HG03108 (cell line): ENCODE measurements around the gene PALM.
"Not testable (repeated sequence)": the region's sequence is repeated elsewhere in the genome, so short reads cannot be mapped to it uniquely, and the experiment has no call there.

Source experiments
- ATAC-seq: cut with Tn5 transposase; IDR thresholded peaks from one replicate; pipeline ENCODE4 v1.9.1; 2021; ENCODE audit warnings: moderate library complexity; ENCODE audit not compliant: unreplicated experiment

The PALM gene

DNA sequence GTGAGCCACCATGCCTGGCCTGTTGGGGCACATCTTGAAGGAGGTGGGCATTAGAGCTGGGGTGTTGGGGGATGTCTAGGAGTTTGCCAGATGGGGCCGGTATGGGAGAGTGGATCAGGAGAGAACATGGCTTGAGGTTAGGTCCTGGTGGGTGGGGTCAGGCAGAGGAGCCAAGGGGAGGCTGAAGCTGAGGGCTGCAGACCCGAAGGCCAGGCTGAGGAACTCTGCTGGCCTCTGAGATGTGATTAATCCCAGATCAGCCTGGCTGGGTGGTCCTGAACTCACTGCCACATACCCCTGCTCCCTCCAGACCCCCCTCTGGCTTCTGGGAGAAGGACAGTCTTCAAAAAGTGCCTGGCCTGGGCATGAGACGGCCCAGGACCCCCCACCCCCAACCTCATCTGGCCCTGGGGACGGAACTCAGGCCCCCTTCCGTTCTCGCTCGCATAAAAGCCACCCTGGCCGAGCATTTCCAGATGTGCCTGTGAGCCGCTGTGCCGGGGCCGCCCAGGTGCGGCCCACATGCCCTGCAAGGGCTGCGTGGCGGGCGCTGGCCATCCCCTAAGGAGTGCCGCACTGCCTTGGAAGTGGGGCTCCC lies 29.8 kb upstream of the PALM start:
- no peak for ATAC-seq

DNA sequence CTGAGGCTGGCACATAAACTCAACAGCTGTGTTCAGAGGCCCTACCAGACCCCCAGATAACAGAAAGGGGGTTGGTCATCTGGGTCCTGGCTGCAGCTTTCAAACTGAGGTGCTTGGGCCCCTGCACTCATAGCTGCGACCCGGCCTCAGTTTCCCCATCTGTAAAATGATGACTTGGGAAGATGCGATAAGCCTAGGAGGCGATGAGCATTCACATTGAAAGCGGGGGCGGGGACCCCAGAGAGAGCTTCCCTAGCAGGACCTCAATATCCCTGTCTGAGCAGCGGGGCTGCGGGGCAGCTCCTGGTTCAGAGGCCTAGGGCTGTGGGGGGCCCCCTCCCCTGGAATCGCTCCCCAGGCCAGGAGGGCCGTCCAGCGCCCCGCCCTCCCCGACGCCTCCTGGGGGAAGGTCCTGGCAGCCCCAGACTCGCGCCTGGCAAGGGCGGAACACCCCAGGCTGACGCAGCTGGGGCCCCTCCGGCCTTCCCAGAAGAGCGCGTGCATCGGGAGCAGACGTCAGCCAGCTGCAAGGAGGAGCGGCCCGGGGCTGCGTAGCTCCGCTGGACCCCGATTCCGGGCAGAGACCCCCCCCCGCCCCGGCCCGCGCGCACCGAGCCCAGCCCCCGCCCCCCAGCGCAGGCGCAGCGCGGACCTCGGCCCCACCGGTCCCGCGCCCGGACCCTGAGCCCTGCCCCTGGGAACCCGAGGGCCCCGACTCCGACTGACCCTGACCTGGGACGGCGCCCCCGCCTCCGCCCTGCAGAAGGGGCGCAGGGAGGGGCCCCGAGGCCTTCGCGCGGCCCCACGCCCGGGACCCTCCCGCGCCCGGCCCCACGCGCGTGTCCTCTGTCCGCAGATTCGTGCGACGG lies 29.1 kb upstream of the PALM start:
- peak; percentile 5 for ATAC-seq

DNA sequence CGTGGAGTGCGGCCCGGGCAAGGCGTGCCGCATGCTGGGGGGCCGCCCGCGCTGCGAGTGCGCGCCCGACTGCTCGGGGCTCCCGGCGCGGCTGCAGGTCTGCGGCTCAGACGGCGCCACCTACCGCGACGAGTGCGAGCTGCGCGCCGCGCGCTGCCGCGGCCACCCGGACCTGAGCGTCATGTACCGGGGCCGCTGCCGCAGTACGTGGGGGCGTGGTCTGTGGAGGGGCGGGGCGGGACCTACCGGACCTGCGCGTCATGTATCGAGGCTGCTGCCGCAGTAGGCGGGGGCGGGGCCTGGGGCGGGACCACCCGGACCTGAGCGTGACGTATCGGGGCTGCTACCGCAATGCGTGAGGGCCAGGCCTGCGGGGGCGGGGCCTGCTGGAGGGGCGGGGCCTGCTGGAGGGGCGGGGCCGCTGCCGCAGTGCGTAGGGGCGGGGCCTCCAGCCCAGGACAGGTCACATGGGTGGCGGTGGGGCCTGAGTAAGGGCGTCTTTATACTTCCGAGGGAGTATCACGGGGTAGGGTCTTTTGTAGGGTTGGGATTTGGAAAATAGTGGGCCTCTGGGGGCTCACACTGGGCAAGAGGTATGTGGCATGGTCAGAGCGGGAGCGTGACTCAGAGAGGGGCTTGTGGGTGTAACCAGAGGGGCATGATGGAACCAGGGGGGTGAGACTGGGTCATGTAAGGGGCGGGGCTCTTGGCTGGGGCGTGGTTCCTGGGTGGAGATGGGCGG lies 28.3 kb upstream of the PALM start:
- peak; percentile 71 for ATAC-seq

DNA sequence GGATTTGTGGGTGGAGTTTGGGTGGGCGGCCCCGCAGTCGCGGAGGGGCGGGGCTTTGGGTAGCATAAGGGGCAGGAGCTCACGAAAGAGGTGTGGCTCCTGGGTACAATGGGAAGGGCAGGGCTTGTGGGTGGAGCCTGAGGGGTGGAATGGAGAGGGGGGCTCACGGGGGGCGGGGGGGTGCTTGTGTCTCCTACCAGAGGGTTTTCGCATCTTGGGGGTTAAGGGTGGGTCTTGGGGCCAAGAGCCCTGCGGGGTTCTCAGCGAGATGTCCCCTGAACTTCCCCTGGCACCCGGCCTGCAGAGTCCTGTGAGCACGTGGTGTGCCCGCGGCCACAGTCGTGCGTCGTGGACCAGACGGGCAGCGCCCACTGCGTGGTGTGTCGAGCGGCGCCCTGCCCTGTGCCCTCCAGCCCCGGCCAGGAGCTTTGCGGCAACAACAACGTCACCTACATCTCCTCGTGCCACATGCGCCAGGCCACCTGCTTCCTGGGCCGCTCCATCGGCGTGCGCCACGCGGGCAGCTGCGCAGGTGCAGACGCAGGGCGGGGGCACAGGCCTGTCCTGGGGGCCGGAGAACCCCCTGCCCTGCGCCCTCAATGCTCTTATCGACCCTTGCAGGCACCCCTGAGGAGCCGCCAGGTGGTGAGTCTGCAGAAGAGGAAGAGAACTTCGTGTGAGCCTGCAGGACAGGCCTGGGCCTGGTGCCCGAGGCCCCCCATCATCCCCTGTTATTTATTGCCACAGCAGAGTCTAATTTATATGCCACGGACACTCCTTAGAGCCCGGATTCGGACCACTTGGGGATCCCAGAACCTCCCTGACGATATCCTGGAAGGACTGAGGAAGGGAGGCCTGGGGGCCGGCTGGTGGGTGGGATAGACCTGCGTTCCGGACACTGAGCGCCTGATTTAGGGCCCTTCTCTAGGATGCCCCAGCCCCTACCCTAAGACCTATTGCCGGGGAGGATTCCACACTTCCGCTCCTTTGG lies 27.4 kb upstream of the PALM start:
- ATAC-seq: peak; percentile 40

- no peak for ATAC-seq
These were observed 25.9 kb upstream of the PALM start for GRCh38 chr19:682678-683320.

GRCh38 chr19:685454-685931 lies 23.2 kb upstream of the PALM start:
- ATAC-seq: no peak

DNA sequence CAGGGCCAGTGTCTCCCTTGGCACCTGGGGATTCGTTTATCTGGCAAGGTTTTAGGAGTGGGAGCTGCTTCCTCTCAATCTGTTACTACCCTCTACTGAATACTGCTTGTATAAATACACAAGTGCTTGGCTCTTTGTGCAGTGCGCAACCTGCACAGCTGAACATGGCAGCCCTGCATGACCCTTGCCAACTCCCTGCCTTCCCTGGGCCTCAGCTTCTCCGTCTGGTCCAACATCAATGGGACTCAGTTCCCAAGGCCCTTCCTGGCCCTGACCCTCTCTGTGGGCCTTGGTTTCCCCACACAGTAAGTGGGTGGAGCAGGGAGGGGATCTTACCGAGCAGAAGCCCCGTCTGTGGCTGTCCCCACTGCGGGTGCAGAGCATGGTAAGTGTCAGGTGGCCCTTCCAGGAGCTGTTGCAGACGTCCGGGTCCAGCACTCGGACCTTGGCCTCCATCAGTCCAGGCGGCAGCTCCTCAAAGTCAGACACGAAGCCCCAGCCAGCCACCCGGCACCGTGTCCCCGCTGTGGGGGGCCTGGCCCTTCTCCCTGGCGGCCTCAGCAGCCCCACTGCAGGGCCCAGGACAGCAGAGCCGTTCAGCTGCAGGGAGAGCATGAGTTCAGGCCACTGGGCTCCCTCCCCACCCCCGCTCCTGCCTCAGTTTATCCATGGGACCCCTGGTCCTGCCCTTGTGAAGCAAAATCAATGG lies 22.0 kb upstream of the PALM start:
- no peak for ATAC-seq

DNA sequence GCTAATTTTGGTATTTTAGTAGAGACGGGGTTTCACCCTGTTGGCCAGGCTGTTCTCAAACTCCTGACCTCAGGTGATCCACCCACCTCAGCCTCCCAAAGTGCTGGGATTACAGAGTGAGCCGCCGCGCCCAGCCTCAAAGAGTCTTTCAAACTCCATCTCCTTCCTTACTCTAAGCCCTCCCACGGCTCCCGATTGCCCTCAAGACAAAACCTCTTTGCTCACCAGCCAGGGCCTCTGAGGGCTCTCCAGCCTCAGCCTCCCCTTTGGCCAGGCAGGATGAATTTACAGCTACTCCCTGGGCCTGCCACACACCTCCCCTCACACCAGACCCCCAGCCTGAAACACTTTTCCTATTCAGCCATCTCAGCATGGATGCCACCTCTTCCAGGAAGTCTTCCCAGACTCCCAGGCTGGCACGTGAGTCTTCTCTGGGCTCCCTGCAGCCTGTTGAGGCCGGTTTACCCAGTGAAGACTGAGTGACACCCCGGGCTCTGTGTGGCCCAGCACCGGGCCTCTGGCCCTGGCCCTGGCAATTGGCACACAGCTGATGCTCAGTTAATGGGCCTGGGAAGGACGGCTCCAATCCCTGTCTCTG lies 21.1 kb upstream of the PALM start:
- no peak for ATAC-seq

DNA sequence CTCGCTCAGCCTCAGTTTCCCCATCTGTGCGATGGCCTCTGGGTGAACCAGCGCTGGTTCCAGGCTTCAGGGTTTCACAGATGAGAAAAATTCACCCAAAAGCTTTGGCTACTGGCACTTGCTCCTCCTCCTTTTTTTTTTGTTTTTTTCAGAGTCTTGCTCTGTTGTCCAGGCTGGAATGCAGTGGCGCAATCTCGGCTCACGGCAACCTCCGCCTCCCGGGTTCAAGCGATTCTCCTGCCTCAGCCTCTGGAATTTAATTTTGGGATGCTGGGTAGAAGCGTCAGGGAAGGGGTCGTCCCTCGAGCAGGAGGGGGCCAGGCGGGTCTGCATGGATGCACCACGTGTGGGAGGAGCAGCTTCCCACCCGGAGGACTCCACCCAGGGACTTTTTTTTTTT lies 20.5 kb upstream of the PALM start:
- ATAC-seq: no peak

GRCh38 chr19:688992-689391 lies 19.7 kb upstream of the PALM start:
- no peak for ATAC-seq

- no peak for ATAC-seq
These were observed 18.5 kb upstream of the PALM start for GRCh38 chr19:690203-690602.

DNA sequence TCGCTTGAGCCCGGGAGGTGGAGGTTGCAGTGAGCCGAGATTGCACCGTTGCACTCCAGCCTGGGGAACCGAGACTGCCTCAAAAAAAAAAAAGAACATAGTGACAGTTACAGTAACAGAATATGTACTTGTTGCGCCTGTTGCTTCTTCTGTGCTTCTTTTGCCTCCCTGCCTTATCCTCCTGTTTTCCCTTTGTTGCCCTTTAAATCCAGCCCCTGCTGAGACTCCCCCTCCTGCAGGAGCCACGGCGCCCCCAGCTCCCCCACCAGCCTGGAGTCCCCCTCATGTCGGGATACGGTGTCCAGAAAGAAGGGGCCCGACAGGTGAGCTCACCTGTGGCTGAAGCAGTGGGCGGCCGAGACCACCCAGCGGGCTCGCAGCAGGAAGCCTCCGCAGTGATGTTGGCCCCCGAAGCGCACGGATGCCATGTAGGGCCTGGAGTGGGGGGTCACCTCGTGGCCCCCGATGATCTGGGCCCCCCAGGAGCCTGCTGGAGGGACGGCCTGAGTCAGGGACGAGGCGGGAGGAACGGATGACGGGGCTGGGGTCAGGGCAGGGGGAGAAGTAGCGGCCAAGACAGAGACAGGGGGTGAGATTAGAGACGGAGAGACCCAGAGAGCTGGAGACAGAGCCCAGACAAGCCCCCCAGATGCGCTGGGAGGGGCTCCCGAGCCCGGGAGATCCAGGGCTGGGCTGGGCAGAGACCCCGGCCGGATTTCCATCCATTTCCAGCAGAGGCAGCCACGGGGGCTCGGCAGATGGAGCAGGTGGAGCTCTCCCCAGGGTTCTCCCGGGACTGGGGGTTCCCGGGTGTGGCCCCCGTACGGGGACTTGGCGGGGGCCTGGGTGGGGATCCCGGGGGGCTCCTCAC lies 14.0 kb upstream of the PALM start:
- ATAC-seq: no peak

DNA sequence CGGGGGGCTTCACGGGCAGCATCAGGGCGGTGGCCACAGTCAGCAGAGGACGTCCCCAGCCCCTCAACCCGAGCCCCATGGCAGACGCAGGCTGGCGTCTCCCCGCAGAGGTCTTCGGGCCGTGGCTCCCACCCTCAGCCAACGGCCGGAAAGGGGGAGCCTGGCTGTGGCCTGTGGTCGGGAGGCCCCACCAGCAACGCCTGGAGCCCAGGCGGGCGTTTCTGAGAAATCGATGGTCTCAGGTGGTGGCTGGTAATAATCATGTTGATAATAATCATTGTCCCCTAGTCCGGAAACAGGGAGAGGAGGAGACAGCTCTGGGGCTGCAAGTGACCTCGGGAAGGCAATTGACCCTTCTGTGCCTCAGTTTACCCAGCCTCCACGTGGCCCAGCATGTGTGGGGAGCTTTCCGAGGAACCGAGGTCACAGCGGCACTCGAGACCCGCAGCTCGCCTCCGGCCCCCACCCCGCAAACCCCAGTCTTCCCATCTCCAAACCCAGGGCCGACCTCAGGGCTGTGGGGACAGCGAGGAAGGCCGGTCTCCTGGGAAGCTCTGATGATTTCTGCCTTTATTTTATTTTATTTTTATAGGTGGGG lies 13.3 kb upstream of the PALM start, which contains the start of gene PRSS57:
Gene PRSS57, minus strand, starts transcription at position 101 of the 598 bp plus-strand sequence. Its CDS starts 22 bp downstream, at position 79.
- no peak for ATAC-seq

DNA sequence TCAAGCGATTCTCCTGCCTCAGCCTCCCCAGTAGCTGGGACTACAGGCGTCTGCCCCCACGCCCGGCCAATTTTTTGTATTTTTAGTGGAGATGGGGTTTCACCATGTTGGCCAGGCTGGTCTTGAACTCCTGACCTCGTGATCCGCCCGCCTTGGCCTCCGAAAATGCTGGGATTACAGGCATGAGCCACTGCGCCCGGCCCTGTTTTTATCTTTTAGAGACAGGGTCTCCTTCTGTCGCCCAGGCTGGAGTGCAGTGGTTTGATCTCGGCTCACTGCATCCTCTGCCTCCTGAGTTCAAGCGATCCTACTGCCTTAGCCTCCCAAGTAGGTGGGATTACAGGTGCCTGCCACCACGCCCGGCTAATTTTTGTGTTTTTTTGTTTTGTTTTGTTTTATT lies 10.2 kb upstream of the PALM start:
- ATAC-seq: not testable (repeated sequence)

DNA sequence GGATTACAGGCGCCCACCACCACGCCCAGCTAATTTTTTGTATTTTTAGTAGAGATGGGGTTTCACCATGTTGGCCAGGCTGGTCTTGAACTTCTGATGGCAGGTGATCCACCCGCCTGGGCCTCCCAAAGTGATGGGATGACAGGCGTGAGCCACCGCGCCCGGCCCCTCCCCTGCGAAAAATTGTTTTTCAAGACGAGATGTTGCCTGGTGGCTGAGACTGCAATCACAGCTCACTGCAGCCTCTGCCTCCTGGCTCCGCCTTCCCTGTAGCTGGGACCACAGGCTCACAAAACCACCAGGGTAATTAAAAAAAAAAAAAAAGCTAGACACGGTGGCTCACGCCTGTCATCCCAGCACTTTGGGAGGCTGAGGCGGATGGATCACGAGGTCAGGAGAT lies 8.8 kb upstream of the PALM start:
- ATAC-seq: not testable (repeated sequence)

DNA sequence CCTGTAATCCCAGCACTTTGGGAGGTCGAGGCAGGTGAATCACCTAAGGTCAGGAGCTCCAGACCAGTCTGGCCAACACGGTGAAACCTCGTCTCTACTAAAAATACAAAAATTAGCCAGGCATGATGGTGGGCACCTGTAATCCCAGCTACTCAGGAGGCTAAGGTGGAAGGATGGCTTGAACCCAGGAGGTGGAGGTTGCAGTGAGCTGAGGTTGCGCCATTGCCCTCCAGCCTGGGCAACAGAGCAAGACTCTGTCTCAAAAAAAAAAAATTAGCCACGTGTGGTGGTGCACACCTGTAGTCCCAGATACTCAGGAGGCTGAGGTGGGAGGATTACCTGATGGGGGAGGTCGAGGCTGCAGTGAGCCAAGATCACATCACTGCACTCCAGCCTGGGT lies 5.9 kb upstream of the PALM start:
- ATAC-seq: not testable (repeated sequence)

DNA sequence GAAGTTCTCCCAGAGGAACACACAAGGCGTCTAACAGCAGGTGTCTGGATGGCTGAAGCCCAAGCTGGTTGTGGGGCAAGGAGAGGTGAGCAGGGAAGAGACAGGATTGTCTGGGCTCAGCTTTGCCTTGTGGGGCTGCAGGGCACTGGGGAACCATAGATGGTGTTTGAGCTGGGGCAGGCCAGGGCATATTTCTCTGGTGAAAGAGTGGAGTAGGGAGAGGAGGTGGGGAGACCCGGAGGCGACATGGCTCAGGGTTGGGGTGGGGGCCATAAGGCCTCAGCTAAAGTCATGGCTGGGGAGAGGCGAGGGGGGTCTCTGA lies 5.4 kb upstream of the PALM start:
- ATAC-seq: no peak
